ENCODE data around the gene CLTRN.

Gene CLTRN

GRCh38 chrX:15623054-15623453 lies 41.6 kb downstream of the CLTRN start:
- no peak for DNase-seq (ENCODE audit: low read depth)
- TF ChIP-seq, protein P1, sequence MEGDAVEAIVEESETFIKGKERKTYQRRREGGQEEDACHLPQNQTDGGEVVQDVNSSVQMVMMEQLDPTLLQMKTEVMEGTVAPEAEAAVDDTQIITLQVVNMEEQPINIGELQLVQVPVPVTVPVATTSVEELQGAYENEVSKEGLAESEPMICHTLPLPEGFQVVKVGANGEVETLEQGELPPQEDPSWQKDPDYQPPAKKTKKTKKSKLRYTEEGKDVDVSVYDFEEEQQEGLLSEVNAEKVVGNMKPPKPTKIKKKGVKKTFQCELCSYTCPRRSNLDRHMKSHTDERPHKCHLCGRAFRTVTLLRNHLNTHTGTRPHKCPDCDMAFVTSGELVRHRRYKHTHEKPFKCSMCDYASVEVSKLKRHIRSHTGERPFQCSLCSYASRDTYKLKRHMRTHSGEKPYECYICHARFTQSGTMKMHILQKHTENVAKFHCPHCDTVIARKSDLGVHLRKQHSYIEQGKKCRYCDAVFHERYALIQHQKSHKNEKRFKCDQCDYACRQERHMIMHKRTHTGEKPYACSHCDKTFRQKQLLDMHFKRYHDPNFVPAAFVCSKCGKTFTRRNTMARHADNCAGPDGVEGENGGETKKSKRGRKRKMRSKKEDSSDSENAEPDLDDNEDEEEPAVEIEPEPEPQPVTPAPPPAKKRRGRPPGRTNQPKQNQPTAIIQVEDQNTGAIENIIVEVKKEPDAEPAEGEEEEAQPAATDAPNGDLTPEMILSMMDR (IDR thresholded peaks at IDR 0.05; ENCODE audit: control insufficient read depth, insufficient read depth, low read depth, low read length, missing control alignments), result no peak
- H3K4me3 ChIP-seq (ENCODE audit: control insufficient read depth, low read depth, low read length), result no peak overlapping the region

DNA sequence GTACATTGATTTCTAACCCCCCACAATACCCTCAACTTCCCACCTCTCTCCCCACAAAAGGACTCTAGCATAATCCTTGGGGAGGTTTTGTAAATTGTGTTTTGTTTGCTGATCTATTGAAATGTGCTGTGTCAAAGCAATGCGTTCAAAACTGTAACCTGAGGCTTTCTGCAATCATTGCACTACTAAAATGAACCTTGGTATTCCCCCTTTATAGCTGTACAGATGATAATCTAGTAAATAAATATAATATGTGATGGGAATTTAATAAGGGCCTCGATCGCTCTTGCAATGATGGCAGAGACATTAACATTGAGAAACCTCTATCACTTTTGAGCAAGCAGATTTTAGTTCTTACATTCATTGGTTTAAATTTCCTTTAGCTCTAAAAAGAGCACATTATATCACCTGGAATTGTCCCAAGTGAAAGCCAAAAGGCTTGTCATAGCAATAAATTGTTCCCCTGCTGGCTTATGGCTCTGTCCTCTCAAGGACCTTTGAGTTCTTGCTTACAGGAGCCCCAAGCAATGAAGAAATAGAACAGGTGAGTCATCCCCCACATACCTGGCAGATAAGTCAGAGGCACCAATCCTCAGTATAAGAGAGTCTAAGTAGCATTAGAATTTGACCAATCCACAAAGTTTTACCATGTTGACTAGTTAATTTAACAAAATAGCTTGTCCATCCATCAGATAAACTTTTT lies 45.4 kb downstream of the CLTRN start:
- DNase-seq (ENCODE audit: low read depth), result no peak
- H3K4me3 ChIP-seq (ENCODE audit: control insufficient read depth, low read depth, low read length), result no peak overlapping the region

GRCh38 chrX:15617111-15617510 lies 47.5 kb downstream of the CLTRN start:
- DNase-seq (ENCODE audit: low read depth), result no peak
- H3K4me3 ChIP-seq (ENCODE audit: control insufficient read depth, low read depth, low read length), result no peak overlapping the region
- TF ChIP-seq, protein P1 (IDR thresholded peaks at IDR 0.05; ENCODE audit: control insufficient read depth, insufficient read depth, low read depth, low read length, missing control alignments), result no peak

More for the DNA sequence above, 45.4 kb downstream of the CLTRN start:
- TF ChIP-seq, protein P1 (IDR thresholded peaks at IDR 0.05; ENCODE audit: control insufficient read depth, insufficient read depth, low read depth, low read length, missing control alignments), result no peak

- H3K4me3 ChIP-seq (ENCODE audit: control insufficient read depth, low read depth, low read length), result no peak overlapping the region
- DNase-seq (ENCODE audit: low read depth), result no peak
- TF ChIP-seq, protein P1 (IDR thresholded peaks at IDR 0.05; ENCODE audit: control insufficient read depth, insufficient read depth, low read depth, low read length, missing control alignments), result no peak
Observed at GRCh38 chrX:15616531-15616930, 48.1 kb downstream of the CLTRN start.

GRCh38 chrX:15607067-15607466 lies 57.5 kb downstream of the CLTRN start:
- DNase-seq (ENCODE audit: low read depth), result no peak
- no peak overlapping the region for H3K4me3 ChIP-seq (ENCODE audit: control insufficient read depth, low read depth, low read length)

GRCh38 chrX:15606136-15606535 lies 58.5 kb downstream of the CLTRN start:
- H3K4me3 ChIP-seq (ENCODE audit: control insufficient read depth, low read depth, low read length), result no peak overlapping the region
- no peak for DNase-seq (ENCODE audit: low read depth)
- TF ChIP-seq, protein P1 (IDR thresholded peaks at IDR 0.05; ENCODE audit: control insufficient read depth, insufficient read depth, low read depth, low read length, missing control alignments), result no peak

More at GRCh38 chrX:15607067-15607466, 57.5 kb downstream of the CLTRN start:
- TF ChIP-seq, protein P1 (IDR thresholded peaks at IDR 0.05; ENCODE audit: control insufficient read depth, insufficient read depth, low read depth, low read length, missing control alignments), result no peak

All from AG09309 (cell line).